Measurements from ENCODE around the gene SFMBT1. TPM values are rescaled to one million over a fixed set of nuclear protein-coding genes. Genes with fewer than 3 reads are reported as not detected.

Gene SFMBT1
- total and polyA plus RNA-seq, 7 experiments from 2014 or later = 9.9 to 47.1 (median 30.5) TPM

DNA sequence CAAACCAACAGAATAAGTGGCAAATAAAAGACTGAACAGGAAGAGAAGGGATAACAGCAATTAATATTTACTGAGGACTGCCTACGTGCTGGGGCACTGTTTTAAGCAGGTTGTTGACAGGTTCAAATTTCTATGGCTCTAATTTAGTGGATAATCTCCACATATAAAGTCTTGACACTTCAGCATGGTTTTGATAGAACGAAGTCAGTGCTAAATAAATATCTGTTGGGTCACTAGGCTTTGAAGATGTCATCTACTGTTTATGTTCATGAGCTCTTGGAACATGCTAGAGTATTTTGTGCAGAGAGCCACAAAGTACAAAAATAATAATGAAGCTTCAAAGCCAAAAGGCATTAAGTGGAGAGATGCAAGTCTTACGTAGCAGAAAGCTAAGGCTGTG lies 74.0 kb downstream of the SFMBT1 start:
- ChIA-PET POLR2A (interaction anchor here (1.0 to 3.2 kb wide), 3 partner anchors 12 to 74 kb away, joined by 4 to 14 read pairs (median 5); partner anchors contain the start of gene SFMBT1), CTCF (interaction anchor here (1.0 kb wide), 1 partner anchor 12 kb away, joined by 3 read pairs; no protein-coding TSS in a partner anchor)
- H3K9me3 ChIP-seq (ENCODE audit: control insufficient read depth in 2 of 3, low read length in 3 of 3) = no peaks in the 10 kb centered on the region
- H3K27me3 ChIP-seq (ENCODE audit: control insufficient read depth in 2 of 2, insufficient read depth in 2 of 2, low read length in 2 of 2) = no peaks in the 10 kb centered on the region
- Mint-ChIP-seq H3K4me3 (peak overlapping the region in 1 of 10 donors; percentile 4), H3K36me3 (peaks cover 4 to 39% (median 19%) of the 10 kb centered on the region in 5 donors), H3K27ac (peak overlapping the region in 2 of 9 donors; percentile 58 to 83), H3K9me3 (no peaks in the 10 kb centered on the region), H3K27me3 (no peaks in the 10 kb centered on the region), H3K4me1 (peaks cover 15 to 65% (median 44%) of the 10 kb centered on the region in 7 donors)
- no peak overlapping the region for H3K4me3 ChIP-seq (ENCODE audit: low read length)
- H3K4me1 ChIP-seq (ENCODE audit: control insufficient read depth in 2 of 2, insufficient read depth in 2 of 2, low read length in 2 of 2) = no peaks in the 10 kb centered on the region
- ATAC-seq (no peak), DNase-seq (no peak)
- intact Hi-C loops (cut with micrococcal nuclease) = no loop called here
- H3K27ac ChIP-seq (ENCODE audit: low read depth, low read length) = no peak overlapping the region
- H3K36me3 ChIP-seq (ENCODE audit: control insufficient read depth in 2 of 3, insufficient read depth in 3 of 3, low read length in 3 of 3) = no peaks in the 10 kb centered on the region

DNA sequence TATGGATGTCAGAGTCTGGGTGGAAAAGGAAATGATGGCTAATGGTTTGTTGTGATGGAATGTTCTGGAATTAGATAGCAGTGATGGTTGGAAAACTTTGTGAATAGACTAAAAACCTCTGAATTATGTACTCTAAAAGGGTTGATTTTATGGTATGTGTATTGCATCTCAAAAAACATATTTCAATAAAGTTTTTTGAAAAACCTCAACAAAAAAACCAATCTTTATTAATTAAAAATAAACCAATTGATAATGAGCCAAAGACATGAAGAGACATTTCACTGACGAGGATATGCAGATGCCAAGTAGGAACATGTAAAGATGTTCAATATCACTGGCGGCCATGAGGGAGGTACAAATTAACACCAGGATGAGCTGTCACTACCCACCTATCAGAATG lies 78.5 kb downstream of the SFMBT1 start:
- intact Hi-C loops (cut with micrococcal nuclease) = no loop called here
- Histone ChIP-seq H3K4me3 (ENCODE audit: low read length) (no peak overlapping the region), H3K27ac (ENCODE audit: low read depth, low read length) (no peak overlapping the region), H3K27me3 (ENCODE audit: control insufficient read depth in 2 of 2, insufficient read depth in 2 of 2, low read length in 2 of 2) (no peaks in the 10 kb centered on the region), H3K4me1 (ENCODE audit: control insufficient read depth in 2 of 2, insufficient read depth in 2 of 2, low read length in 2 of 2) (no peaks in the 10 kb centered on the region), H3K9me3 (ENCODE audit: control insufficient read depth in 2 of 3, low read length in 3 of 3) (no peaks in the 10 kb centered on the region), H3K36me3 (ENCODE audit: control insufficient read depth in 2 of 3, insufficient read depth in 3 of 3, low read length in 3 of 3) (no peaks in the 10 kb centered on the region)
- ChIA-PET POLR2A (no interaction called here), CTCF (no interaction called here)
- ATAC-seq = no peak
- H3K27me3 Mint-ChIP-seq = no peaks in the 10 kb centered on the region
- H3K4me3 Mint-ChIP-seq = no peak overlapping the region
- H3K27ac Mint-ChIP-seq = peak overlapping the region in 5 of 9 donors; percentile 12 to 63 (median 38)
- DNase-seq = no peak
- peaks cover 6 to 45% (median 31%) of the 10 kb centered on the region in 7 donors for H3K4me1 Mint-ChIP-seq
- peaks cover 10 to 48% (median 29%) of the 10 kb centered on the region in 5 donors for H3K36me3 Mint-ChIP-seq
- H3K9me3 Mint-ChIP-seq = no peaks in the 10 kb centered on the region

DNA sequence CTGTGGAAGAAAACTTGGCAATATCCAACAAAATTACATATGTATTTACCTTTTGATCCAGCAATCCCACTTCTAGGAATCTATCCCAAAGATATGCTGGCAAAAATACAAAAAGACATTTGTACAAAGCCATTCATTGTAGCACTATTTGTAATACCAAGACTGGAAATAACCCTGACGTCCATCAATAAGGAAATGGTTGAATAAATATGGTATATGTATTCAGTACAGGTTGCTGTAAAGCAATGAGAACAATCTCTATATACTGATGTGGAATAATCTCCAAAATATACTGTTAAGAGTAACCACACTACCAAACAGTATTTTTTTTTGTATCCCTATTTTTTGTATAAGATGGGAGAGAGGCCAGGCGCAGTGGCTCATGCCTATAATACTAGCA lies 83.7 kb downstream of the SFMBT1 start:
- Histone ChIP-seq H3K27ac (ENCODE audit: low read depth, low read length) (no peak overlapping the region), H3K4me1 (ENCODE audit: control insufficient read depth in 2 of 2, insufficient read depth in 2 of 2, low read length in 2 of 2) (no peaks in the 10 kb centered on the region), H3K27me3 (ENCODE audit: control insufficient read depth in 2 of 2, insufficient read depth in 2 of 2, low read length in 2 of 2) (no peaks in the 10 kb centered on the region), H3K36me3 (ENCODE audit: control insufficient read depth in 2 of 3, insufficient read depth in 3 of 3, low read length in 3 of 3) (peaks cover 0 to 8% (median 5%) of the 10 kb centered on the region in 3 experiments), H3K4me3 (ENCODE audit: low read length) (no peak overlapping the region), H3K9me3 (ENCODE audit: control insufficient read depth in 2 of 3, low read length in 3 of 3) (no peaks in the 10 kb centered on the region)
- peaks cover 10 to 38% (median 28%) of the 10 kb centered on the region in 7 donors for H3K4me1 Mint-ChIP-seq
- H3K36me3 Mint-ChIP-seq = peaks cover 14 to 46% (median 34%) of the 10 kb centered on the region in 5 donors
- H3K27ac Mint-ChIP-seq = no peak overlapping the region
- intact Hi-C loops (cut with micrococcal nuclease) = no loop called here
- no peak for ATAC-seq
- POLR2A ChIA-PET = no interaction called here
- CTCF ChIA-PET = no interaction called here
- DNase-seq = no peak
- H3K27me3 Mint-ChIP-seq = no peaks in the 10 kb centered on the region
- H3K9me3 Mint-ChIP-seq = peaks cover 0 to 4% (median 0%) of the 10 kb centered on the region in 11 donors
- H3K4me3 Mint-ChIP-seq = no peak overlapping the region

DNA sequence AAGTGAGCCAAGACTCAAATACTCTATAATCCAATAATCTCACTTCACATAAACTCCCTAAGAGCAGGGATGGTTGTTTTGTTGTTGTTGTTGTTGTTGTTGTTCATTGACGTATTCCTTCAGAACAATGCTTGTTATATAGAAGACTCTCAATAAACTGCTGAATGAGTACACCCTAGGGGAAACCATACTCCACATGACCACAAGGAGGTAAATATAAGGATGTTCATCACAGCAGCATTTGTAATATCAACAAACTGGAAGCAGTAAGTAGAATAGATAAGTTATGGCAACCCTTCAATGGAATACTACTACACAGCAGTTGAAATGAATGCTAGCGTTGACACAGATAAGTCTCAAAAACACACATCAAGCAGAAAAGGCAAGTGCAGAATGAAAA lies 86.1 kb downstream of the SFMBT1 start:
- CTCF ChIA-PET = interaction anchor here (0.9 kb wide), 1 partner anchor 64 kb away, joined by 3 read pairs; no protein-coding TSS in a partner anchor
- Histone ChIP-seq H3K4me1 (ENCODE audit: control insufficient read depth in 2 of 2, insufficient read depth in 2 of 2, low read length in 2 of 2) (no peaks in the 10 kb centered on the region), H3K27ac (ENCODE audit: low read depth, low read length) (no peak overlapping the region), H3K27me3 (ENCODE audit: control insufficient read depth in 2 of 2, insufficient read depth in 2 of 2, low read length in 2 of 2) (no peaks in the 10 kb centered on the region), H3K9me3 (ENCODE audit: control insufficient read depth in 2 of 3, low read length in 3 of 3) (no peaks in the 10 kb centered on the region), H3K36me3 (ENCODE audit: control insufficient read depth in 2 of 3, insufficient read depth in 3 of 3, low read length in 3 of 3) (peaks cover 0 to 8% (median 5%) of the 10 kb centered on the region in 3 experiments), H3K4me3 (ENCODE audit: low read length) (no peak overlapping the region)
- Mint-ChIP-seq H3K27ac (peak overlapping the region in 1 of 9 donors; percentile 16), H3K4me1 (peaks cover 11 to 44% (median 36%) of the 10 kb centered on the region in 7 donors), H3K36me3 (peaks cover 10 to 49% (median 30%) of the 10 kb centered on the region in 5 donors), H3K27me3 (no peaks in the 10 kb centered on the region), H3K9me3 (peaks cover 0 to 4% (median 0%) of the 10 kb centered on the region in 11 donors), H3K4me3 (no peak overlapping the region)
- intact Hi-C loops (cut with micrococcal nuclease) = loop anchor here in 1 of 2 donors (1.0 kb wide), 2 partner anchors 87 to 113 kb away; partner anchors contain the start of gene SFMBT1
- DNase-seq (peak in 2 of 9 donors; percentile 4 to 21), ATAC-seq (no peak)
- POLR2A ChIA-PET = no interaction called here

DNA sequence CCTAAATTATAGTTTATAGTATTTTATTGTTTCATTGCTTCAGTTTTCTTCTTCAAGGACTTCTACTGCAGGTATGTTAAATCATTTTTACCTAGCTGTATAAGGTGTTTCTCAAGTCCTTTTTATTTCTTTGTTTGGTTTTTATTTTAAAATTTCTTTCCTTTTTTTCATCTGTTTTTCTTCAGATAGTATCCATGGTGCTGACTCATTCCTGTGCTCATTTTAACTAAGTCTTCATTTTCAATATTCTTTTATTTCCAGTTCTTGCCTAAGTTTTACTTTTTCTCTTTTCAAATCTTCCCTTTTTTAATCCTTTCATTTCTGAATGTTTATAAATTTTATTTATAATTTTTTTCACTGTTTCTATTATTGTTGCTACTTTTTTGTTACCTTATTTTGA lies 106.3 kb downstream of the SFMBT1 start:
- no peak for DNase-seq
- Mint-ChIP-seq H3K27me3 (no peaks in the 10 kb centered on the region), H3K27ac (peak overlapping the region in 3 of 9 donors; percentile 8 to 51 (median 38)), H3K4me3 (no peak overlapping the region), H3K4me1 (peaks cover 3 to 27% (median 14%) of the 10 kb centered on the region in 7 donors), H3K36me3 (peaks cover 8 to 25% (median 15%) of the 10 kb centered on the region in 5 donors), H3K9me3 (no peaks in the 10 kb centered on the region)
- no peaks in the 10 kb centered on the region for H3K9me3 ChIP-seq (ENCODE audit: control insufficient read depth in 2 of 3, low read length in 3 of 3)
- ChIA-PET POLR2A (interaction anchor here (0.6 kb wide), 1 partner anchor 1937 kb away, joined by 3 read pairs; no protein-coding TSS in a partner anchor), CTCF (no interaction called here)
- peaks cover 0 to 4% of the 10 kb centered on the region in 2 donors for H3K4me1 ChIP-seq (ENCODE audit: control insufficient read depth in 2 of 2, insufficient read depth in 2 of 2, low read length in 2 of 2)
- H3K27me3 ChIP-seq (ENCODE audit: control insufficient read depth in 2 of 2, insufficient read depth in 2 of 2, low read length in 2 of 2) = no peaks in the 10 kb centered on the region
- ATAC-seq = no peak
- H3K36me3 ChIP-seq (ENCODE audit: control insufficient read depth in 2 of 3, insufficient read depth in 3 of 3, low read length in 3 of 3) = peaks cover 0 to 16% (median 0%) of the 10 kb centered on the region in 3 experiments
- no peak overlapping the region for H3K4me3 ChIP-seq (ENCODE audit: low read length)
- intact Hi-C loops (cut with micrococcal nuclease) = loop anchor here in 1 of 2 donors (10.0 kb wide), 1 partner anchor 105 kb away; the partner anchor contains the start of gene SFMBT1
- no peak overlapping the region for H3K27ac ChIP-seq (ENCODE audit: low read depth, low read length)

DNA sequence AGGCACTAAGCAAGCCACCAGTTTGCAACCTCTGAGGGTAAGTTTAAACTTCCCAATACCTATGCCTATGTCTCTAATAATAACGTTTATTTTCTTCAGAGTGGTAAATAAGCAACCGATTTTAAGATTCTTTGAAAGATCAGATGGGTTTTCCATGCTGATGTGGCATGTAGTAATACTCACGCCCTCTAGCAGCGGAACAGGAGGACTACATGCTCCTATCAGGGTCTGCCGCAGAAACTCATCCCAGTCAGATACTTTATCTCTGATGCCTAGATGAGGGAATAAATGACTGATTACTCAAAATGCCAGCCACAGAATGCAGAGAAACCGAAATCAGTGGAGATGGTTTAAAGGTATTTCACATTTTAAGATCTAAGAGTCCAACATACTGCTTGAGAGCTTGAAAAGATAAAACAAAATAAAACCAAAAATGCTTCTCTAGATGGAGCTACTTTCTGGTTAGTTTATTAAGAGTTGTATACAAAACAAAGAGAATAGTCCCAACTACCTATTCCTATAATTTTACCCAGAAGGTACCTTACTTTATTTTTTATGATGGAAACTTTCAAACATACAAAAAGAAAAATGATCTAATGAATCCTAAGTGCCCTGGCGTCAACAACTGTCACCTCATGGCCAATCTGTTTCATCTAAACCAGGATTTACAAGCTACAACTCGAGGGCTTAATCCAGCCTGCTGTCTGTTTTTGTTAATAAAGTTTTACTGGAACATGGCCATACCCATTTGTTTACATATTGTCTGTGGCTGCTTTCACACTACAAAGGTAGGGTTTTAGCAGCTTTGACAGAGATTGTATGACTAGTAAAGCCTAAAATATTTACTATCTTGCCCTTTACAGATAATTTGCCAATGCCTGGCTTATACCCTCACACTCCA lies 111.0 kb downstream of the SFMBT1 start:
- ChIA-PET POLR2A (interaction anchor here (0.8 to 1.5 kb wide), 6 partner anchors 12 to 112 kb away, joined by 3 to 9 read pairs (median 3); partner anchors contain the start of gene SFMBT1), CTCF (interaction anchor here (0.6 to 2.4 kb wide), 12 partner anchors 12 to 137 kb away, joined by 3 to 7 read pairs (median 4); partner anchors contain the start of gene SFMBT1)
- Histone ChIP-seq H3K36me3 (ENCODE audit: control insufficient read depth in 2 of 3, insufficient read depth in 3 of 3, low read length in 3 of 3) (peaks cover 0 to 18% (median 5%) of the 10 kb centered on the region in 3 experiments), H3K27me3 (ENCODE audit: control insufficient read depth in 2 of 2, insufficient read depth in 2 of 2, low read length in 2 of 2) (no peaks in the 10 kb centered on the region), H3K9me3 (ENCODE audit: control insufficient read depth in 2 of 3, low read length in 3 of 3) (no peaks in the 10 kb centered on the region), H3K4me3 (ENCODE audit: low read length) (no peak overlapping the region), H3K4me1 (ENCODE audit: control insufficient read depth in 2 of 2, insufficient read depth in 2 of 2, low read length in 2 of 2) (peaks cover 0 to 4% of the 10 kb centered on the region in 2 donors), H3K27ac (ENCODE audit: low read depth, low read length) (no peak overlapping the region)
- Mint-ChIP-seq H3K9me3 (no peaks in the 10 kb centered on the region), H3K27ac (peak overlapping the region in 8 of 9 donors; percentile 7 to 75 (median 53)), H3K4me1 (peaks cover 5 to 25% (median 16%) of the 10 kb centered on the region in 7 donors), H3K4me3 (peak overlapping the region in 4 of 10 donors; percentile 13 to 69 (median 27)), H3K27me3 (no peaks in the 10 kb centered on the region), H3K36me3 (peaks cover 3 to 27% (median 20%) of the 10 kb centered on the region in 5 donors)
- DNase-seq = peak in 8 of 9 donors; percentile 30 to 58 (median 45)
- ATAC-seq = peak; percentile 97
- intact Hi-C loops (cut with micrococcal nuclease) = loop anchor here (1.0 to 10.0 kb wide), 7 partner anchors 48 to 193 kb away; partner anchors contain the start of gene SFMBT1 (in 2 of the 2)
